ENCODE measurements around the gene GOLGA7B. TPM values are rescaled to one million over a fixed set of nuclear protein-coding genes. Genes with fewer than 3 reads are reported as not detected.
"Not testable (repeated sequence)": the region's sequence is repeated elsewhere in the genome, so short reads cannot be mapped to it uniquely, and the experiment has no call there.

Gene GOLGA7B
- total RNA-seq, 4 donors from 2014 or later, result 0.14 to 0.16 TPM; not detected in 2

- 64 to 68% methylated on average over 2 of the region's 2 CpGs for WGBS, 2 donors (ENCODE audit: low coverage in 1 of 2)
- no peak overlapping the region for H3K27ac ChIP-seq
These were observed 18.4 kb upstream of the GOLGA7B start for GRCh38 chr10:97831259-97831658.

DNA sequence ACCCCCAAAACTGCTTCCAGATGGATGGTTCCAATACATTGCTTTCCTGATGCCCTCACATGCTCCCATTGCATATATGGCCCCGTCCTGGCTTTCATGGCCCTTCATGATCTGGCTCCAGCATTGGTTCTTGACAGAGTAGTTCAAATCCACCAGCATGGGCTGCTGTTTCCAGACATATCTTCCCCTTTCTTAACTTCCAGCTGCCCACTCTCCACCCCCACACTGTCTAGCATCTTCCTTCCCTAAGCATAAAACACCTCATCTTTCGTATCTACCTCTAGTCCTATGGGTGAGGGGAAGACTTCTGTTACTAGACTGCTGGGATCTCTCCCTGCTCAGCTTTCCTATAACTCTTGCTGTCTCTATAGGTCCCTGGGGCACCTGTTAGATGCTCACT is 13.2 kb upstream of the GOLGA7B start:
- WGBS, 2 donors (ENCODE audit: low coverage in 1 of 2), result 80 to 81% methylated on average over 1 to 2 of the region's 2 CpGs
- TF ChIP-seq EP300 (IDR thresholded peaks at IDR 0.05; ENCODE audit: low read depth) (no peak), CTCF (IDR thresholded peaks at IDR 0.05) (no peak), POLR2A (IDR thresholded peaks at IDR 0.05) (no peak), POLR2AphosphoS5 (IDR thresholded peaks at IDR 0.05) (no peak)
- intact Hi-C loops (cut with DNase I; ENCODE audit: low total_unique reads), result no loop called here
- peaks cover 0 to 5% (median 0%) of the 10 kb centered on the region in 4 donors for H3K4me1 ChIP-seq
- in situ Hi-C loops (cut with MboI; ENCODE audit: low pct_ligation_motif_present in 1 of 4, low pct_unique_long_range_greater_than_20kb in 1 of 4, low sequenced_read_pairs in 3 of 4), result no loop called here
- no peak overlapping the region for H3K27ac ChIP-seq
- DNase-seq, result no peak
- no peaks in the 10 kb centered on the region for H3K9me3 ChIP-seq
- no peaks in the 10 kb centered on the region for H3K36me3 ChIP-seq
- H3K27me3 ChIP-seq, result no peaks in the 10 kb centered on the region
- H3K4me3 ChIP-seq, result no peak overlapping the region

More at GRCh38 chr10:97831259-97831658, 18.4 kb upstream of the GOLGA7B start:
- no peaks in the 10 kb centered on the region for H3K36me3 ChIP-seq
- H3K4me1 ChIP-seq, result no peaks in the 10 kb centered on the region
- intact Hi-C loops (cut with DNase I; ENCODE audit: low total_unique reads), result no loop called here
- in situ Hi-C loops (cut with MboI; ENCODE audit: low pct_ligation_motif_present in 1 of 4, low pct_unique_long_range_greater_than_20kb in 1 of 4, low sequenced_read_pairs in 3 of 4), result no loop called here
- no peak for DNase-seq
- no peak overlapping the region for H3K4me3 ChIP-seq
- TF ChIP-seq EP300 (IDR thresholded peaks at IDR 0.05; ENCODE audit: low read depth) (no peak), POLR2AphosphoS5 (IDR thresholded peaks at IDR 0.05) (no peak), CTCF (IDR thresholded peaks at IDR 0.05) (no peak), POLR2A (IDR thresholded peaks at IDR 0.05) (no peak)
- no peaks in the 10 kb centered on the region for H3K9me3 ChIP-seq
- H3K27me3 ChIP-seq, result no peaks in the 10 kb centered on the region

DNA sequence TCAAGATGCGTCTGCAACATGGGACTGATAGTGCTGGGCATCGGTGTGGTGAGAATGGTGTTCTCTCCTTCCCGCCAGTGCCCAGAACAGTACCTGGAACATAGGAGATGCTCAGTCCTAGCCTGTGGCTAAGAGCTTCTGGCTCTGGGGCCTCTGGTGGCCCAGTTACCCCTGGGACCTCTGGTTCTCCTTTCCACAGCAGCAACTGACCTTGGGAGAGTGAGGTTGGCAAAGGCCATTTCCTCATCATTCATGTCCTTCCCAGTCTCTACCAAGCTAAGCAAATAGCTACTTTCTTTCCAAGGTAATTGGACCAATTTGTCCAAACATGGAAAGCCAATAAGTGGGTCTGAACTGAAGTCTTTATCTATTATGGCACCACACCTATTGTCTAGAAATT is 11.6 kb upstream of the GOLGA7B start:
- intact Hi-C loops (cut with DNase I; ENCODE audit: low total_unique reads), result no loop called here
- in situ Hi-C loops (cut with MboI; ENCODE audit: low pct_ligation_motif_present in 1 of 4, low pct_unique_long_range_greater_than_20kb in 1 of 4, low sequenced_read_pairs in 3 of 4), result no loop called here
- Histone ChIP-seq H3K4me1 (peaks cover 0 to 5% (median 0%) of the 10 kb centered on the region in 4 donors), H3K4me3 (no peak overlapping the region), H3K27ac (no peak overlapping the region), H3K27me3 (peaks cover 5% of the 10 kb centered on the region), H3K36me3 (no peaks in the 10 kb centered on the region), H3K9me3 (no peaks in the 10 kb centered on the region)
- WGBS, 2 donors (ENCODE audit: low coverage in 1 of 2), result 91 to 100% methylated on average over 3 of the region's 3 CpGs
- DNase-seq, result no peak
- TF ChIP-seq CTCF (IDR thresholded peaks at IDR 0.05), result no peak
- TF ChIP-seq POLR2A (IDR thresholded peaks at IDR 0.05), result no peak
- TF ChIP-seq POLR2AphosphoS5 (IDR thresholded peaks at IDR 0.05), result no peak
- no peak for TF ChIP-seq EP300 (IDR thresholded peaks at IDR 0.05; ENCODE audit: low read depth)

- 74% methylated on average over 7 of the region's 22 CpGs; no CpG with 5 or more reads in 1 of the 2 donors for WGBS, 2 donors (ENCODE audit: low coverage in 1 of 2)
- peaks cover 10% of the 10 kb centered on the region for H3K27me3 ChIP-seq
- H3K36me3 ChIP-seq; DNase-seq; intact Hi-C loops (cut with DNase I; ENCODE audit: low total_unique reads); H3K27ac ChIP-seq; H3K4me3 ChIP-seq; in situ Hi-C loops (cut with MboI; ENCODE audit: low pct_ligation_motif_present in 1 of 4, low pct_unique_long_range_greater_than_20kb in 1 of 4, low sequenced_read_pairs in 3 of 4); H3K9me3 ChIP-seq; H3K4me1 ChIP-seq: not testable (repeated sequence)
These were observed 8.5 kb upstream of the GOLGA7B start for GRCh38 chr10:97841166-97841565.

DNA sequence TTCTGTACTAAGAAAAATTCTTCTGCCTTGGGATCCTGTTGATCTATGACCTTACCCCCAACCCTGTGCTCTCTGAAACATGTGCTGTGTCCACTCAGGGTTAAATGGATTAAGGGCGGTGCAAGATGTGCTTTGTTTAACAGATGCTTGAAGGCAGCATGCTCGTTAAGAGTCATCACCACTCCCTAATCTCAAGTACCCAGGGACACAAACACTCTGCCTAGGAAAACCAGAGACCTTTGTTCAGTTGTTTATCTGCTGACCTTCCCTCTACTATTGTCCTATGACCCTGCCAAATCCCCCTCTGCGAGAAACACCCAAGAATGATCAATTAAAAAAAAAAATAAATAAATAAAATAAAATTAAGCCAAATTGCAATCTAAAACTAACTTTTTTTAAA is 7.5 kb upstream of the GOLGA7B start:
- intact Hi-C loops (cut with DNase I; ENCODE audit: low total_unique reads); H3K4me3 ChIP-seq; H3K36me3 ChIP-seq; H3K9me3 ChIP-seq; H3K4me1 ChIP-seq; H3K27ac ChIP-seq; in situ Hi-C loops (cut with MboI; ENCODE audit: low pct_ligation_motif_present in 1 of 4, low pct_unique_long_range_greater_than_20kb in 1 of 4, low sequenced_read_pairs in 3 of 4); DNase-seq: not testable (repeated sequence)
- 52% methylated on average over 3 of the region's 3 CpGs; no CpG with 5 or more reads in 1 of the 2 donors for WGBS, 2 donors (ENCODE audit: low coverage in 1 of 2)
- H3K27me3 ChIP-seq, result peaks cover 13% of the 10 kb centered on the region

Data from transverse colon (tissue), 4 donors.